GM12873 (cell line): ENCODE results near the gene MAD1L1.

ENCODE experiments used
- CTCF ChIP-seq: IDR thresholded peaks from 2 replicates; pipeline ENCODE4 v1.5.1; 2012; ENCODE audit warnings: low read depth, mild to moderate bottlenecking, moderate library complexity, low read length, control low read depth; ENCODE audit not compliant: insufficient read depth; ENCODE audit errors: missing control alignments

The MAD1L1 gene

DNA sequence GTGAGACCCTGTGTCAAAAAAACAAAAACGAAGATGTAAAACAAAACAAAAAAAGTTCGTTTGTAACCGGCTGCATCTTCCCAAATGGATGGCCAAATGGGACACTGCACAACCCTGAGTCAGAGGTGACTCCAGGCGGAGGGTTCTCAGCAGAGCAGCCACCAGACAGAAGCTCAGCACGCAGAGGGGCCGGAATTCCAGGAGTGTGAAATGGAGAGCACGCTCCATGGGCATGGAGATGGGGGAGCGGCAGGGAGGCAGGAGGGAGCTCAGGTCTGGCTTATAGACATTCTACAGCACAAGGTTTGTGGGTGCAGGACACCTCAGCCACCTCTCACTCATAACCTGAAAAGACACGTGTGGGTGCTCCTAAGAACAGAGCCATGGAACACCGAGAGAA is 227.0 kb downstream of the MAD1L1 start:
- TF ChIP-seq CTCF = no peak

DNA sequence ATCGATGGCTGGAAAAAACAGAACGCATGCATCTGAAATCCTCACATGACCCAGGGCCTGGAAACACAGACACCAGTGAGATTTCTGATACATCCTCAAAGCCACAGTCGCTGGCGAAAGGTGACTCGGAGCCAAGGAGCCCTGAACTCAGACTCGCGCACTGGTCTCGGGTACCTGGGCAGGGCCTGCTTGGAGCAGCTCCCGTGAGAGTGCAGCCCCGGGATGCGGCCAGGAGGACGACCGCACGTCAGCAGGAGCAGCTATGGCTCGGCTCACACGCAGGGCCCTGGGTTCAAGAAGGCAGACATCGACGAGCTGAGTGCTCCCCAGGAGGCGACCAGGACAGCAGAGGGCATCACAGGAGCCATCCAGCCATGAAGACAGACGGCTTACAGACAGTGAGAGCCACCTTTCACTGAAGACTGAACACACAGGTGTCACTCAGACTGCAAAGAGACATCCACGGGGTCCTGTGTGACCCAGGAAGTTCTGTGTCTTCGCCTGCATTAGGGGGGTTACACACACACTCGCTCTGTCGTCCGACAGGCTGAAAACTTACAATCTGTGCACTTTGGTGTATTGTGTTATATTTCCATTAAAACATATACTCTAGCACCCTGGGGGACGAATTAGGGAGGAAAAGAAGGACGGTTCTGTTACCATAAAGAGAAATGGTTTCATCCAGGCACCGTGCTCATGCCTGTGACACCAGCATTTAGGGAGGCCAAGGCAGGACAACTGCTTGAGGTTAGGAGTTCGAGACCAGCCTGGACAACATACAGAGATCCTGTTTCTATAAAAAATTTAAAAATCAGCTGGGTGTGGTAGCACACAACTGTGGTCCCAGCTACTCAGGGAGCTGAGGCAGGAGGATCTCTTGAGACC is 227.7 kb downstream of the MAD1L1 start:
- TF ChIP-seq CTCF = no peak

- TF ChIP-seq CTCF = no peak
Observed at GRCh38 chr7:2003931-2004812, 228.6 kb downstream of the MAD1L1 start.

- TF ChIP-seq CTCF = no peak
Observed at GRCh38 chr7:2003451-2003930, 229.3 kb downstream of the MAD1L1 start.

- TF ChIP-seq CTCF = no peak
Observed at GRCh38 chr7:2002561-2003450, 229.9 kb downstream of the MAD1L1 start.

DNA sequence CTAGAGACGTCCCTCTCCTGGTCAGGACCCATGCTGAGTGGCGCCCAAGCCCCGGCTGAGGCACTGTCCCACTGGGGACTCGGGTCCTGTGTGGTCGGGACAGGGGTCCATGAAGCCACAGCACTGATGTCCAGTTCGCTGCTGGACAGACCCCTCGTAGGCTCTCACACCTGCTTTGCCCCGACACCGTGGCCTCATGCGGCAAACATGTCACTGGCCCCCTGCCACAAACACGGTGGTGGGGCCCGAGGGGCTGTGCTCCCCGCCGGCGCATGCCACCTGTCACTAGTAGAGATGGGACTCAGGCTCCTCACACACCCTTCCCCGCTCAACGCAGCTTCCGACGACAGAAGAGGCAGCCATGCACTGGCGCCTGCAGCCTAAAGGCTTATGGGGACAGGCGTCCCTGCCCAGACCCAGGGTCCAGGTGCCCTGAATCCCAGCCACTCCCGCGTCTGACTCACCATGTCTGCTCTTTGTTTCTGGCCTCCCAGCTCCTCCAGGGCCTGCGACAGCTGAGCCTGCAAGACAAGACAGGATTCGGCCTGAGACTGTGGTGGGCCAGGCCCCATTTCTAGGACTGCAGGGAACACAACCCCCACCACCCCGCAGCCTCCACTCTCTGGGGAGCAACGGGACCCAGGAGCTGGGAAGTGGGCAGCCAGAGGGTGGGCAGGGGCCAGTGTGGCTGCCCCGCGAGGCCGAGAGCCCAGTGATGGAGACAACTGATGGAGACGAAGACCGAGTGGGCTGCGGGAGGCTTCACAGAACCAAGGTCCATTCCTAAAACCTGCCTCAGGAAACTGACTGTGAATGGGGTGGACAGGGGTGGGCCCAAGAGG is 230.9 kb downstream of the MAD1L1 start:
- no peak for TF ChIP-seq CTCF
